Heart left ventricle (tissue), 16 donors: ENCODE results near the gene NANOS2. TPM values are rescaled to one million over a fixed set of nuclear protein-coding genes. Genes with fewer than 3 reads are reported as not detected.

Source experiments
- ATAC-seq, 4 donors: fragments of 200-7000 bp; cut with Tn5 transposase; one replicate each; pipeline ENCODE4 v1.9.1; 2020 to 2022; ENCODE audit warnings: moderate library complexity in 4 of 4, mild to moderate bottlenecking in 3 of 4, moderate number of reproducible peaks in 1 of 4
- DNase-seq, 5 donors: peaks; one replicate each; pipeline ENCODE4 v3.0.0-alpha.2; 2020
- H3K27ac ChIP-seq, 12 donors: fragments of 200-600 bp; sonication (generic) in 4 of 12; one replicate each; pipeline versions ENCODE4 v1.5.0 to v1.8.0; 2016 to 2022; ENCODE audit warnings: mild to moderate bottlenecking in 2 of 12
- H3K27me3 ChIP-seq, 9 donors: fragments of 200-600 bp; sonication (generic) in 2 of 9; one replicate each; pipeline versions ENCODE4 v1.5.1 to v1.8.0; 2016 to 2022; ENCODE audit warnings: mild to moderate bottlenecking in 3 of 9
- H3K36me3 ChIP-seq, 9 donors: fragments of 200-600 bp; sonication (generic) in 2 of 9; one replicate each; pipeline versions ENCODE4 v1.5.0 to v1.8.0; 2018 to 2022; ENCODE audit warnings: mild to moderate bottlenecking in 2 of 9
- H3K4me1 ChIP-seq, 12 donors: fragments of 200-600 bp; sonication (generic) in 4 of 12; one replicate each; pipeline versions ENCODE4 v1.5.0 to v1.8.0; 2016 to 2022; ENCODE audit warnings: mild to moderate bottlenecking in 3 of 12
- H3K4me3 ChIP-seq, 12 donors: fragments of 200-600 bp; sonication (generic) in 4 of 12; one replicate each; pipeline versions ENCODE4 v1.5.0 to v1.8.0; 2017 to 2022; ENCODE audit warnings: mild to moderate bottlenecking in 9 of 12, moderate library complexity in 4 of 12
- H3K9me3 ChIP-seq, 12 donors: fragments of 200-600 bp; sonication (generic) in 4 of 12; one replicate each; pipeline versions ENCODE4 v1.5.0 to v1.8.0; 2016 to 2022; ENCODE audit warnings: mild to moderate bottlenecking in 1 of 12
- POLR2A ChIP-seq, 2 donors: fragments of 450-650 bp; IDR thresholded peaks; one replicate each; pipeline ENCODE4 v1.6.1; 2017; ENCODE audit warnings: antibody characterized with exemption in 2 of 2, mild to moderate bottlenecking in 2 of 2, moderate library complexity in 2 of 2
- WGBS, 4 donors: extraction: QIAGEN DNeasy Blood & Tissue Kit in 2 of 4; methylation state at CpG; one replicate each; pipeline versions ENCODE4 v1.1.5 to v1.1.7; 2013 to 2018; 5-methylcytosine and 5-hydroxymethylcytosine counted together
- intact Hi-C, 10 donors: fragments of 100-400 bp; cut with DNase I; formaldehyde crosslinking; loops; one replicate each; pipeline versions ENCODE4 v1.11.1 to v1.14.2; 2022
- polyA plus RNA-seq, 2 donors: library from polyadenylated mRNA; stranded (reverse); fragments of 200-250 nt; gene quantifications; one replicate each; pipeline ENCODE4 v1.2.3, GENCODE V29; 2013
- total RNA-seq, 9 donors: library from RNA; depleted of rRNA in 2 of 9; stranded (reverse); fragments of >200 nt in 2 of 9; fragmentation: NEBNext Ultra II Directional in 3 of 9; extraction: Animal tissue kit (Norgen Biotek cat#: 25700) in 3 of 9; gene quantifications; one replicate each; pipeline versions ENCODE4 v1.1.0 to v1.2.4, GENCODE V29; 2016 to 2023
- TF ChIP-seq, protein P1 (sequence below), 12 donors: fragments of 200-600 bp; sonication (generic) in 4 of 12; IDR thresholded peaks; one replicate each; pipeline versions ENCODE4 v1.5.0 to v1.8.0; 2018 to 2022; ENCODE audit warnings: antibody characterized with exemption in 12 of 12, mild to moderate bottlenecking in 5 of 12
- donor health status: ischemic (EF 13 %, LVEDD 7.1; RV severe dilation, severe dysfunction).
- donor health status: healthy with polysubstance abuse.
- donor health status: DM: no; HTN: yes; CAD: no.
- donor health status: DM: no; HTN: no; CAD: no.
- donor health status: ischemic (EF 25% LVEDD 6.9; RV normal size, moderate dysfunction).
- donor health status: ischemic (EF 25% LVEDD 5.7; RV mildly dilated, moderate dysfunction).
- donor health status: healthy.
- donor health status: DM: yes; HTN: yes; CAD: no.
- donor health status: ischemic (EF 35%, LVEDD 5.7; RV mildly dilated, moderate dysfunction).
- donor health status: nonischemic (EF 11% LVEDD 7.7; RV severe dilation, severe dysfunction).
- donor health status: DM: yes; HTN: yes; CAD: no.
- donor health status: PGD.
- donor health status: ischemic (EF 29% LVEDD 5.4; RV normal size, mild dysfunction).
- donor health status: nonischemic (EF 23%, LVEDD 6.1; RV moderate dilation, normal function).

Gene NANOS2
- total and polyA plus RNA-seq, 11 donors: not detected

- peaks cover 0 to 28% (median 21%) of the 10 kb centered on the region in 12 donors for H3K4me1 ChIP-seq
- no peak for ATAC-seq
- no peak overlapping the region for H3K27ac ChIP-seq
- H3K36me3 ChIP-seq: peaks cover 0 to 11% (median 3%) of the 10 kb centered on the region in 9 donors
- peaks cover 8 to 27% (median 16%) of the 10 kb centered on the region in 9 donors for H3K27me3 ChIP-seq
- no peak overlapping the region for H3K4me3 ChIP-seq
- peak in 1 of 5 donors; percentile 7 for DNase-seq
- no peaks in the 10 kb centered on the region for H3K9me3 ChIP-seq
- TF ChIP-seq, protein P1, sequence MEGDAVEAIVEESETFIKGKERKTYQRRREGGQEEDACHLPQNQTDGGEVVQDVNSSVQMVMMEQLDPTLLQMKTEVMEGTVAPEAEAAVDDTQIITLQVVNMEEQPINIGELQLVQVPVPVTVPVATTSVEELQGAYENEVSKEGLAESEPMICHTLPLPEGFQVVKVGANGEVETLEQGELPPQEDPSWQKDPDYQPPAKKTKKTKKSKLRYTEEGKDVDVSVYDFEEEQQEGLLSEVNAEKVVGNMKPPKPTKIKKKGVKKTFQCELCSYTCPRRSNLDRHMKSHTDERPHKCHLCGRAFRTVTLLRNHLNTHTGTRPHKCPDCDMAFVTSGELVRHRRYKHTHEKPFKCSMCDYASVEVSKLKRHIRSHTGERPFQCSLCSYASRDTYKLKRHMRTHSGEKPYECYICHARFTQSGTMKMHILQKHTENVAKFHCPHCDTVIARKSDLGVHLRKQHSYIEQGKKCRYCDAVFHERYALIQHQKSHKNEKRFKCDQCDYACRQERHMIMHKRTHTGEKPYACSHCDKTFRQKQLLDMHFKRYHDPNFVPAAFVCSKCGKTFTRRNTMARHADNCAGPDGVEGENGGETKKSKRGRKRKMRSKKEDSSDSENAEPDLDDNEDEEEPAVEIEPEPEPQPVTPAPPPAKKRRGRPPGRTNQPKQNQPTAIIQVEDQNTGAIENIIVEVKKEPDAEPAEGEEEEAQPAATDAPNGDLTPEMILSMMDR (IDR thresholded peaks at IDR 0.05): no peak
- no peak for TF ChIP-seq POLR2A (IDR thresholded peaks at IDR 0.05)
- 62 to 69% (median 66%) methylated on average over 9 of the region's 9 CpGs for WGBS, 4 donors
- intact Hi-C loops: no loop called here
These were observed 49.2 kb downstream of the NANOS2 start for GRCh38 chr19:45865269-45865948.

- Histone ChIP-seq H3K27ac (no peak overlapping the region), H3K9me3 (no peaks in the 10 kb centered on the region), H3K27me3 (peaks cover 8 to 27% (median 16%) of the 10 kb centered on the region in 9 donors), H3K4me1 (peaks cover 0 to 28% (median 21%) of the 10 kb centered on the region in 12 donors), H3K4me3 (peak overlapping the region in 4 of 12 donors; percentile 7 to 98 (median 94)), H3K36me3 (peaks cover 0 to 15% (median 8%) of the 10 kb centered on the region in 9 donors)
- TF ChIP-seq POLR2A (IDR thresholded peaks at IDR 0.05): no peak
- TF ChIP-seq, protein P1 (IDR thresholded peaks at IDR 0.05): no peak
- intact Hi-C loops: loop anchor here in 2 of 10 donors (1.0 to 5.0 kb wide), 2 partner anchors 19 to 153 kb away; no protein-coding TSS in a partner anchor
- DNase-seq (peak in 1 of 5 donors; percentile 19), ATAC-seq (no peak)
- 13 to 32% (median 22%) methylated on average over 12 of the region's 12 CpGs for WGBS, 4 donors
These were observed 49.9 kb downstream of the NANOS2 start for GRCh38 chr19:45864629-45865082.

GRCh38 chr19:45863840-45864628 lies 50.5 kb downstream of the NANOS2 start, which contains the start of gene FOXA3:
TSS of gene FOXA3 (plus strand) at chr19:45864326. CDS start at chr19:45864457, 131 bp downstream.
- H3K36me3 ChIP-seq: peaks cover 0 to 22% (median 14%) of the 10 kb centered on the region in 9 donors
- WGBS, 4 donors: 2 to 12% (median 3%) methylated on average over 16 to 71 of the region's 71 CpGs
- peak within 1 kb of the TSS in 3 of 12 donors; percentile 91 to 96 (median 94) for H3K27ac ChIP-seq
- peak within 1 kb of the TSS; percentile 7 to 98 (median 92) for H3K4me3 ChIP-seq
- ATAC-seq (peak in 3 of 4 donors; percentile 10 to 39 (median 31)), DNase-seq (peak in 4 of 5 donors; percentile 37 to 77 (median 47))
- TF ChIP-seq, protein P1 (IDR thresholded peaks at IDR 0.05): peak; percentile 47 to 74 (median 58)
- no peak for TF ChIP-seq POLR2A (IDR thresholded peaks at IDR 0.05)
- intact Hi-C loops: loop anchor here in 4 of 10 donors (1.0 to 5.0 kb wide), 3 partner anchors 19 to 153 kb away; partner anchors contain the start of gene IRF2BP1 (in 3 of the 4)
- H3K4me1 ChIP-seq: peaks cover 0 to 28% (median 21%) of the 10 kb centered on the region in 12 donors
- H3K9me3 ChIP-seq: no peaks in the 10 kb centered on the region
- peaks cover 8 to 27% (median 16%) of the 10 kb centered on the region in 9 donors for H3K27me3 ChIP-seq
